ENCODE measurements around the gene ST14. TPM values are rescaled to one million over a fixed set of nuclear protein-coding genes. Genes with fewer than 3 reads are reported as not detected.

ST14 gene
- total RNA-seq, 1 experiment from 2014 or later = not detected

DNA sequence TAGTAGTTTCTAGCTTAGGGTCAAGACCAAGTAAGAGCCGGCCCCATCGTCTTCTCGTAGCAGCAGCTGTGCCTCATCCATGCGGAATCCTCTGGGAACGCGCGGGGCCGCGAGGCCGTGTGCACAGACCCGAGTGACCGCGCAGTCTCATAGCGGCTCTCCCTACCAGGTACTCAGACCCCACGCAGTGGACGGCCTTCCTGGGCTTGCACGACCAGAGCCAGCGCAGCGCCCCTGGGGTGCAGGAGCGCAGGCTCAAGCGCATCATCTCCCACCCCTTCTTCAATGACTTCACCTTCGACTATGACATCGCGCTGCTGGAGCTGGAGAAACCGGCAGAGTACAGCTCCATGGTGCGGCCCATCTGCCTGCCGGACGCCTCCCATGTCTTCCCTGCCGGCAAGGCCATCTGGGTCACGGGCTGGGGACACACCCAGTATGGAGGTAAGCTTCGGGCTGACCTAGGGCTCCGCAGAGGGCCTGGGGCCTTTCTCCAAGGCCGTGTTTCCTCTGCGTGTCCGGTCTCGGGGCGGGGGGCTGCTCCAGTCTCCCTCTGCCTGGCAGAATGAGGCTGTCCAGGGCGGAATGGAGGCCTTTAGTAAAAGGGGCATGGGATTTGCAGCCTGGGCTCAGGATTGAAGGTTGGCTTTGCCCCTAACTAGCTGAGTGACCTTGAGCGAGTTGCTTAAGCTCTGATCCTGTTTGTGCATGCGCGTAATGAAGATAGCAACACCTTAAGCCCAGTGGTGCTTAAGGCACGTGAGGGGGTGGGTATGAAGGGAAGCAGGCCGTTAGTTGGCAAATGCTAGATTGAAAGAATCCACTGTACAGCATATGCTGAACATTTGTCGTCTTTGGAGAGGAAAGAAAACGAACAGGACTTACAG, 48.9 kb downstream of the ST14 start:
- DNase-seq (ENCODE audit: low spot score) = no peak

DNA sequence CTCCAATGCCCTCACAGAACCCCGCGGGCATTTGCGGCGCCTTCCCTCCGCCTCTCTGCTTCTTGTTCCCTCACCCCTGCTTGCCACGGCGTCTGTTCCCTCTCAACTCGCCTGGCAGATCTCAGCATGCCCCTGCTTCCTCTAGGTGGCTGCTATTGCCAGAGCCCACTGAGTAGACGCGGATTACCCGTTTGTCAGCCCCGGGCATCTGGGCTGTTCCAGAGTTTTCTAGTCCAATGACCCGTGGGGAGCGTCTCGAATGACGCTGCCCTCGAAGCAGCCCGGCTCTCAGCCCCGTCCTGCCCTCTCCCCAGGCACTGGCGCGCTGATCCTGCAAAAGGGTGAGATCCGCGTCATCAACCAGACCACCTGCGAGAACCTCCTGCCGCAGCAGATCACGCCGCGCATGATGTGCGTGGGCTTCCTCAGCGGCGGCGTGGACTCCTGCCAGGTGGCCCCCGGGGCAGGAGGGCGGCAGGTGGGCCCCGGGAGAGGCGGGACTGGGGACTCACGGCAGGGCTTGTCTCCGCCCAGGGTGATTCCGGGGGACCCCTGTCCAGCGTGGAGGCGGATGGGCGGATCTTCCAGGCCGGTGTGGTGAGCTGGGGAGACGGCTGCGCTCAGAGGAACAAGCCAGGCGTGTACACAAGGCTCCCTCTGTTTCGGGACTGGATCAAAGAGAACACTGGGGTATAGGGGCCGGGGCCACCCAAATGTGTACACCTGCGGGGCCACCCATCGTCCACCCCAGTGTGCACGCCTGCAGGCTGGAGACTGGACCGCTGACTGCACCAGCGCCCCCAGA, 49.7 kb downstream of the ST14 start:
- DNase-seq (ENCODE audit: low spot score) = no peak

GRCh38 chr11:130209954-130210854, 50.6 kb downstream of the ST14 start:
- DNase-seq (ENCODE audit: low spot score) = no peak

DNA sequence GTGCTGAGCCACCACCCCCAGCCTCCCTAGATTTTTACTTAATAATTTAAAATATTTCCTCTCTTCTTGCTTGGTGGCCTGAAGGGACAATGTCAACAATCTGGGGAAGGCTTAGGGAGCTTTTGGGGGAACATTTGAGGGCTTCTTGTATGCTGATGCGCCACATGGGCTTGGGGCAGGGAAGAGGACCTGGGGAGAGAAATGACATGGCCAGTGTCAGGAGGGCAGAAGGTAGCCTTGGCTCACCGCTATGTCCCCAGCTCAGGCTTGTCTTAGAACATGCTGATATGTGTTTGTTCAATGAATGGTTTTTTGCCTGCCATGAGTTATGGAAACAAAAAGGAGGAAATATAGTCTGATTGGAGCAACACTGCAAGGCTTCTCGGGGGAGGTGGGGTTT, 51.6 kb downstream of the ST14 start:
- no peak for DNase-seq (ENCODE audit: low spot score)

DNA sequence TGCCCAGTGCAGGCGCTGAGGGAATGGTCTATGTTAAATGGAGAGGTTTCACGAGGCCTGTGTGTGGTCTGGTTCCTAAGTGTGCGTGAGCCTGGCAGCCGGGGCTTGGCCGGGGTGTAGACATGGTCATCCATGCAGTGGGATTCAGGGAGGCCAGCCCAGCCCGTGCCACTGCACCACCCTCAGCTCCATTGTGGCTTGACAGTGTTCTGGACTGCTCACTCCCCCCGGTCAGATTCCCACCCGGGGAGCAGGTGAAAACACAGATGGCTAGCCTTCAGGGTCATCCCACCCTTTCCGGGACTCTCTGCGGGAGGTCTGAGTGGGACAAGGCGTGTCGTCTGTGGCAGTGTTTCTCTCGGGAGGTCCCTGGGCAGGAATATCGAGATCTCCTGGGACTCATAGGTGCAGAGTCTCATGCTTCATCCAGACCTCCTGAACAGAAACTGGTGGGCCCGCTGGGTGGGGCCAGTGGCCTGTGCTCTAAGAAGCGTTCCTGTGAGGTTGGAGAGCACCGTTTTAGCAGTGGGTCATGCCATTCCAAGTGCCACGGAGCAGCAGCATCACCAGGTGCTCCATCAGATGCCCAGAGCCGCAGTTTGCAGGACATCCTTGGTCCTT, 52.3 kb downstream of the ST14 start:
- no peak for DNase-seq (ENCODE audit: low spot score)

DNA sequence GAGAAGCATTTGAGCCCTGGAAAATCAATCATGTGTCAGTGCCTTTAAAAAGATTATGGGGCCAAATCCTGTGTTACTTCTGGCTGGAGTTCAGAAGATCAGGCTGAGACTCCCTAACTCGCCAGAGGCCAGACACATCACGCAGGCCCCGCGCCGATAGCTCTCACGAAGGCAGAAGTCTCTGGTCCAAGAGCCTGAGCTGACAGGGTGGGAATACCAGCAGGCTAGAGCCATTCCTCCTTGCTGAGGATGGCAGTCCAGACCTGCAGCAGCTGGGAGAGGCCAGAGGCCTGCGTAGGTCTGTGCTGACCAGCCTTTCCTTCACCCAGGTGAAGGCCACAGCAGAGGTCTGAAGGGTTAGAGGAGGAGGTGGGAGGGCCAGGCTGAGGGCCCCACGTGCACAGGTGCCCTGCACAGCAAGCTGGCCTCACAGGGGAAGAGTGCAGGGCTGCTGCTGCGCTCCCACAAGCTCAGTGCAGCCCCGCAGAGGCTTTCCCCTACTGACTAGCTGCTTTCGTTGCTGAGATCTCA, 52.9 kb downstream of the ST14 start:
- no peak for DNase-seq (ENCODE audit: low spot score)

DNA sequence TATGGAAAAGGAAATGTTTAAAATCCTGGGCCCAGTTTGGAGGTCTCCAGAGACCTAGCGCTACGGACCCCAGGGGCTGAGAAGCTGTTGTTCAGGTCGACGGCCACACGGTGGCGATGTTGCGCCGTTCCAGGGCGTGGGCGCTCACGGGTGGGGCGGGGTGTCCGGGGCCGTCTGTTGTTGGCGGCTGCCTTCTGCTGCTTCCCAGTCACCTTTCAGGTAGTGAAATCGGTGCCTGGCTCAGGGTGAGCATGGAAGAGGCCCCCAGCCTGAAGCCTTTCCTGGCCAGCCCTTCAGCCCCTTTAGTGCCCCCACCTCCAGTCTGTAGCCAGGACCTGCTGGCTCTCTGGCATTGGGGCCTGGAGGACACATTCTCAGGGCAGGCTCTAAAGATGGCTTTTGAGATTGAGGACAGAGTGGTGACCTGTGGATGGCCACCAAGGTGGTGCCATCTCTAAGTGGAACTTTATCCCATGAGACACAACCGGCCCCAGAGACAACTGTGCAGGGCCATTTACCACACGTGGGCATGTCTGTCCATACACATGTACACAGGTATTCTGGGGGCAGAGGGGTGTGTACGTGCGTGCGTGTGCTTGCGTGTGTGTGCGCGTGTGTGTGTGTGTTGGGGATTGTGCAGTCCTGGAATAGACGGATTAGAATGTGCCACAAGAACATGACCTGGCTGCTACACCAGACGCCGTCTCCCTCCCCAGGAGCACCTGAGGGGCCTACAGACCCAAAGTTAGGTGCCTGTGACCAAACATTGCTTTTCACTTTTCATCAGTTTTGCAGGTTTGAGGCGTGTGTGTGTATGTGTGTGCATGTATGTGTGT, 53.8 kb downstream of the ST14 start:
- DNase-seq (ENCODE audit: low spot score) = no peak

- no peak for DNase-seq (ENCODE audit: low spot score)
Observed at GRCh38 chr11:130213979-130214281, 54.3 kb downstream of the ST14 start.

DNA sequence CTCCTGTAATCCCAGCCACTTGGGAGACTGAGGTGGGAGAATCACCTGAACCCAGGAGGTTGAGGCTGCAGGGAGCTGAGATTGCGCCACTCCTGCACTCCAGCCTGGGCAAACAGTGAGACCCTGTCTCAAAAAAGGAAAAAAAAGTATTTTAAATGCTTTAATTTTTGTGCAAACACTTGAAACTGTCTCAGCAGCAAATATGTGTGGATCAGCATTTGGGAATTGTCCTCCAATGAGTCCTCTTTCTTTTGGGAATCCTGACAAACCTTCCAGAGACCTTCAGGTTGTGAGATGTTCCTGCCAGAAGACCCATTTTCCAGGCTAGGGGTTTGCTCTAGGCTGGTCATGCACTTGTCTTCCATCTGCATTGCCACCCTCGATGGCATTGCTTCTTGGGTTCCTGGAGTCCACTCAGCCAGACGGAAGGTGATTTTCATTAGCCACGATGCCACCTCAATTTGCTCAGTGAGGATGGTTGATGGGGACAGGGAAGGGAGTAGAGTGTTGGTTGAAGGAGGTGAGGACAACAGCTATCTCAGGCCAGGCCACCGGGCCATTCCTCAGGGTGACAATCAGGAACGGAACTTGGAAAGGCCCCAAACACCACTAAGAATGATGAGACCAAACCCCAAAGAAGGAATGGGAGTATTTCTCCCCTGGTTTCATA, 55.4 kb downstream of the ST14 start:
- DNase-seq (ENCODE audit: low spot score) = no peak

- DNase-seq (ENCODE audit: low spot score) = no peak
Observed at GRCh38 chr11:130215531-130216220, 56.1 kb downstream of the ST14 start.

DNA sequence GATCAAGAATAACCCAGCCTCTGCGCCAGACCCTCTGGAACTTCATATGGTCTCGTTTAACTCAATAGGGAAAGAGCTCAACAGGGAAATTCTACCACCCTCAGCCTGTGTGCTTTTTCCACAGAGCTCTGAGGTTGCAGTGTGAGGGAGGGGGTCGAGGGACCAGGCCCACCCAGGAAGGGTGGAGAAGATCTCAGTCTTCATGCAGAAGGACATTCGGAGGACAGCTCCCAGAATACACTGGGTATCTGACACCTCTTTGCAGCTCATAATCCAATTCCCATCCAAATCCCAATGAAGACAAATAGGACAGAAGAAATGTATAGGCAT, 56.6 kb downstream of the ST14 start:
- no peak for DNase-seq (ENCODE audit: low spot score)

GRCh38 chr11:130216591-130217132, 57.1 kb downstream of the ST14 start:
- no peak for DNase-seq (ENCODE audit: low spot score)

- no peak for DNase-seq (ENCODE audit: low spot score)
Observed at GRCh38 chr11:130217133-130218031, 57.8 kb downstream of the ST14 start.

DNA sequence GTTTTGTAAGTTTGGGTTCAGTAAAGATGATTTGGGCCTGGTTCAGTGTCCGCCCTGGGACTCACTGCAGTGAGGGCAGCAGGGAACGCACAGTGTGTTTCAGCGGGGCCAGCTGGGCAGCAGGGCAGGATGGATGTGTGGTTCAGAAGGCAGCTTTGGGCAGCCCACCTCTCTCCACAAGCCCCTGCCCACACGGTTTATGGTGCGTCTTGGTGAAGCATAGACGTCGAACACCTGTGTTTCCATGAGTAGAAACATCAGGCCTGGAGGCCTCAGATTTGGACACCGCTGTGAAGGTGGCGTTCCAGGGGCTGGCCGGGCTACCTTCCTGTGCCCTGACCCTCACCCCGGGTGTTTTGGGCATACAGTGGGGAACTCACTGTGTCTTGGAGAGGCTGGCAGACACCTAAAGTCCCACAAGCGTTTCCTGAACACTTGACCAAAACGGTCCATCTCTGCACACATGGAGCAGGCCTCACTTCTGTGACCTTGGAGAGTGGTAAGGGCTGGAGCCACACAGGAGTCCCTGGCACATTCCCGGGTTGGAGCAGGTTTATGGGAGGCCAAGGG, 59.0 kb downstream of the ST14 start:
- DNase-seq (ENCODE audit: low spot score) = no peak

DNA sequence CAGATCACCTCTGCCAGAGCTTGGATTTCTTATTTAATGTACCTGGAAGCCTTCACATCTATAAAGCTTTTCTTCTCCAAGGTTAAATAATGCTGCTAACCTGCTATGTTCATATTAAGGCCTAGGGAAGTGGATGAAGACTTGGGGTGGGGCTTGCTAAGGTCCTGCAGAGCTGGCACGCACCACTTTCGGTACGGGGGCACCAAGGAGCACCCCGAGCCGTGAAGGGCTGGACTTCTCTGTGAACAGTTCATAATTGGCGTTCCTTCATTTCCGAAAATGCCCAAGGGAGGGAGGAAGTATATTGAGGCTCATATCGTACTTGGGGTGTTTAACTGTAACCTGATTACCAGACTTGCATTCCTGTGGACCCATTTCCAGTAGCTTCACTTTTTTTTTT, 59.6 kb downstream of the ST14 start:
- no peak for DNase-seq (ENCODE audit: low spot score)

- DNase-seq (ENCODE audit: low spot score) = no peak
Observed at GRCh38 chr11:130220311-130221035, 60.9 kb downstream of the ST14 start.

Data from A172 (cell line).